Measurements from ENCODE around the gene TEX14. TPM values are rescaled to one million over a fixed set of nuclear protein-coding genes. Genes with fewer than 3 reads are reported as not detected.

TEX14 gene
- total RNA-seq, 1 donor from 2014 or later: 0.05 TPM

DNA sequence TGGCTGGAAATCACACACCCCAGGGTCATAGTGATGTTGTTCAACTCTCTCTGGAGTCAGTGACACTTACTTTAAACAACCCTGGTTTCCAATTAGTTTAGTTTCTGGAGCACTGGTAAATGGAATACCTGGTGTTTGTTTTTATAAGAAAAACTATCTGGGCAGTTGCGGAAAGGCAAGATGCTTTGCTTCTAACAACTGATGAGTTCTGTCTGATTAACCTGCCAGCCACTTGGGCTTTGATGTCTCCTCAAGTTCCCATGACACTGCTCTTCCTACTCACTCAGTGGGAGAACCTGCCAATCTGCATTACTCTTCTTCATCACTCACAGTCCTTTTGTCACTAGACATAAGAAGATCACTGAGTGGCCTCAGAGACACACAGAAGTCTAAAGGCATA is 98.7 kb downstream of the TEX14 start:
- TF ChIP-seq, protein P1, sequence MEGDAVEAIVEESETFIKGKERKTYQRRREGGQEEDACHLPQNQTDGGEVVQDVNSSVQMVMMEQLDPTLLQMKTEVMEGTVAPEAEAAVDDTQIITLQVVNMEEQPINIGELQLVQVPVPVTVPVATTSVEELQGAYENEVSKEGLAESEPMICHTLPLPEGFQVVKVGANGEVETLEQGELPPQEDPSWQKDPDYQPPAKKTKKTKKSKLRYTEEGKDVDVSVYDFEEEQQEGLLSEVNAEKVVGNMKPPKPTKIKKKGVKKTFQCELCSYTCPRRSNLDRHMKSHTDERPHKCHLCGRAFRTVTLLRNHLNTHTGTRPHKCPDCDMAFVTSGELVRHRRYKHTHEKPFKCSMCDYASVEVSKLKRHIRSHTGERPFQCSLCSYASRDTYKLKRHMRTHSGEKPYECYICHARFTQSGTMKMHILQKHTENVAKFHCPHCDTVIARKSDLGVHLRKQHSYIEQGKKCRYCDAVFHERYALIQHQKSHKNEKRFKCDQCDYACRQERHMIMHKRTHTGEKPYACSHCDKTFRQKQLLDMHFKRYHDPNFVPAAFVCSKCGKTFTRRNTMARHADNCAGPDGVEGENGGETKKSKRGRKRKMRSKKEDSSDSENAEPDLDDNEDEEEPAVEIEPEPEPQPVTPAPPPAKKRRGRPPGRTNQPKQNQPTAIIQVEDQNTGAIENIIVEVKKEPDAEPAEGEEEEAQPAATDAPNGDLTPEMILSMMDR (IDR thresholded peaks at IDR 0.05): no peak
- H3K27ac Mint-ChIP-seq (ENCODE audit: unreplicated experiment): no peak overlapping the region
- no peaks in the 10 kb centered on the region for H3K27me3 Mint-ChIP-seq (ENCODE audit: low read depth)
- no peaks in the 10 kb centered on the region for H3K9me3 Mint-ChIP-seq (ENCODE audit: low read depth)
- no peaks in the 10 kb centered on the region for H3K4me1 Mint-ChIP-seq (ENCODE audit: low read depth)
- DNase-seq (ENCODE audit: low spot score): no peak
- H3K4me3 Mint-ChIP-seq (ENCODE audit: unreplicated experiment): no peak overlapping the region
- no peaks in the 10 kb centered on the region for H3K36me3 Mint-ChIP-seq (ENCODE audit: low read depth)

DNA sequence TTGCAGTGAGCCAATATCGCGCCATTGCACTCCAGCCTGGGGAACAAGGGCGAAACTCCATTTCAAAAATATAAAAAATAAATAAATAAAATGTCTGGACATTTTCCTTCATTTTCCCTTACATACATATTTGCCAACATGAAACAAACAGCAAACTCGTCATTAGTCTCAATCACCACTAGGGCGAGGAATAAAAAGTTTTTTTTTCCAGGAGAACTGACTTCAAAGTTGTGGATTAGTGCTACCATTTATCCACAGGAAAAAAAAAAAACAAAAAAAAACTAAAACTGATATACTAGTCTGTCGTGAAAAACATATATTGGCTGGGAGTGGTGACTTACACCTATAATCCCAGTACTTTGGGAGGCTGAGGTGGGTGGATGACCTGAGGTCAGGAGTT is 100.4 kb downstream of the TEX14 start:
- Mint-ChIP-seq H3K4me3 (ENCODE audit: unreplicated experiment) (no peak overlapping the region), H3K27me3 (ENCODE audit: low read depth) (no peaks in the 10 kb centered on the region), H3K4me1 (ENCODE audit: low read depth) (peaks cover 11% of the 10 kb centered on the region), H3K36me3 (ENCODE audit: low read depth) (no peaks in the 10 kb centered on the region), H3K27ac (ENCODE audit: unreplicated experiment) (no peak overlapping the region), H3K9me3 (ENCODE audit: low read depth) (no peaks in the 10 kb centered on the region)
- TF ChIP-seq, protein P1 (IDR thresholded peaks at IDR 0.05): peak; percentile 60
- DNase-seq (ENCODE audit: low spot score): no peak

DNA sequence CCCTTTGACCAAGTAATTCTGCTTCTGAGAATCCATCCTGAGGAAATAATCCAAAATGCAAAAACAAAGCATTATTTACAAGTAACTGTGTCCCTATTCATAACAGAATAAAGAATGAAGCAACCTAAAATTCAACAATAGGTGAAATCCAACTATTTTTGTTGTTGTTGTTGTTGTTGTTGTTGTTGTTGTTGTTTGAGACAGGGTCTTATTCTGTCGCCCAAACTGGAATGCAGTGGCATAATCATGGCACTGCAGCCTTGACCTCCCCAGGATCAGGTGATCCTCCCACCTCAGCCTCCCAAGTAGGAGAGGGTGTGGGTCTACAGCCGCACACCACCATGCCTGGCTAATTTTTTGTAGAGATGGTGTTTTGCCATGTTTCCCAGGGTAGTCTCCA is 101.5 kb downstream of the TEX14 start:
- Mint-ChIP-seq H3K9me3 (ENCODE audit: low read depth) (no peaks in the 10 kb centered on the region), H3K27ac (ENCODE audit: unreplicated experiment) (no peak overlapping the region), H3K4me3 (ENCODE audit: unreplicated experiment) (no peak overlapping the region), H3K27me3 (ENCODE audit: low read depth) (no peaks in the 10 kb centered on the region), H3K36me3 (ENCODE audit: low read depth) (no peaks in the 10 kb centered on the region), H3K4me1 (ENCODE audit: low read depth) (peaks cover 20% of the 10 kb centered on the region)
- no peak for DNase-seq (ENCODE audit: low spot score)
- TF ChIP-seq, protein P1 (IDR thresholded peaks at IDR 0.05): no peak

DNA sequence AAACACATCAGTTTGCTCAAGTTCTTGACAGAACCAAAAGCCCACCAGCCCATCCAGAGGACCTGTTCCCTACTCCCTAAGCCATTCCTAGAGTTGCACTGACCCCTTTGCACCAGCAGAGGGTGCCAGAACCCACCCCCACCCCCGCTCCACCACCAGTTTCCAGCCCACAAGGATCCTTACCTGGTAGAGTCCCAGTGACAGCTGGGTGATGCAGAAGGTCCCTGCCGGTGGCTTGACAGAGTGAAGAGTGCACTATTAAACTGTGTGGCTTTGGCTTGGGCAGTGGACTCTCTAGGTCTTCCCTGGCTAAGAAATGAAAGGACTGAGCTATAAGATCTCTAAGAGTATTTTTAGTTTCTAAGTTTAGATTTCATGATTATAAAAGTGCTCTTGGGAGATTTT is 104.1 kb downstream of the TEX14 start:
- no peaks in the 10 kb centered on the region for H3K36me3 Mint-ChIP-seq (ENCODE audit: low read depth)
- H3K27ac Mint-ChIP-seq (ENCODE audit: unreplicated experiment): no peak overlapping the region
- H3K9me3 Mint-ChIP-seq (ENCODE audit: low read depth): no peaks in the 10 kb centered on the region
- H3K4me3 Mint-ChIP-seq (ENCODE audit: unreplicated experiment): no peak overlapping the region
- TF ChIP-seq, protein P1 (IDR thresholded peaks at IDR 0.05): peak; percentile 94
- no peaks in the 10 kb centered on the region for H3K27me3 Mint-ChIP-seq (ENCODE audit: low read depth)
- no peak for DNase-seq (ENCODE audit: low spot score)
- H3K4me1 Mint-ChIP-seq (ENCODE audit: low read depth): peaks cover 20% of the 10 kb centered on the region

DNA sequence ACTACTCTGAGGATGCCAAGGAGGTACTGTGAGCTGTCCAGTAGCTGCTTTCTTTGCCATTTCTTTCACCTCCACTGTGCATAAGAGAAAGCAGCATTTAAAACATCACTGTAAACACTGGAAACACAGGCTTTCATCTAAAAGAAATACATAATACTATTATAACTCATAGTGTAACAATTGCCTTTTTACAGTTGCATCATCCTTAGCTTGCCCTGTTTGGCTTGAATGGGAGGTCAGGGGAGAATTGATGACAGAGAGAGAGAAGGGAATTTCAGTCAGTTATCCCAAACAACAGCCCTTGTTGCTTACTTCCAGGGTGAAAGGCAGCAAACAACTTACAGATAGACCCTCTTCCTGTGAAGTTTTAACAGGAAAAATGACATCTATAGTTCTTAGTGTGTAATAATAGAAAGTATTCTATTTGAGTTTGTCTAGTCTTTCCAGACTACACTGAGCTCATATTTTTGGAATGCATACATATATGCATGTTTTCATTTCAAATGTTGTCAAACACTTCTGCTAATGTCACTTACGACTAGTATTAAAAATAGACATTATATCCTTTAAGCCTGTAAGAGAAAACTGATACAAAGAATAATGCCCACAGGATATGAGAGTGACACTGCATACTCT is 105.7 kb downstream of the TEX14 start:
- H3K36me3 Mint-ChIP-seq (ENCODE audit: low read depth): no peaks in the 10 kb centered on the region
- H3K27me3 Mint-ChIP-seq (ENCODE audit: low read depth): no peaks in the 10 kb centered on the region
- TF ChIP-seq, protein P1 (IDR thresholded peaks at IDR 0.05): no peak
- DNase-seq (ENCODE audit: low spot score): no peak
- peaks cover 20% of the 10 kb centered on the region for H3K4me1 Mint-ChIP-seq (ENCODE audit: low read depth)
- H3K27ac Mint-ChIP-seq (ENCODE audit: unreplicated experiment): peak overlapping the region; percentile 84
- H3K9me3 Mint-ChIP-seq (ENCODE audit: low read depth): no peaks in the 10 kb centered on the region
- H3K4me3 Mint-ChIP-seq (ENCODE audit: unreplicated experiment): no peak overlapping the region
